ENCODE results near the gene SCGB3A2. TPM values are rescaled to one million over a fixed set of nuclear protein-coding genes. Genes with fewer than 3 reads are reported as not detected.
"Not testable (repeated sequence)": the region's sequence is repeated elsewhere in the genome, so short reads cannot be mapped to it uniquely, and the experiment has no call there.

Gene SCGB3A2
- total RNA-seq, 4 donors from 2014 or later = not detected

GRCh38 chr5:147863454-147864158 is 14.9 kb upstream of the SCGB3A2 start:
- Histone ChIP-seq H3K4me3 (no peak overlapping the region), H3K27ac (no peak overlapping the region), H3K9me3 (no peaks in the 10 kb centered on the region), H3K27me3 (no peaks in the 10 kb centered on the region), H3K4me1 (peaks cover 0 to 6% (median 0%) of the 10 kb centered on the region in 4 donors), H3K36me3 (no peaks in the 10 kb centered on the region)
- DNase-seq = no peak
- TF ChIP-seq CTCF (IDR thresholded peaks at IDR 0.05) = no peak
- no peak for TF ChIP-seq POLR2A (IDR thresholded peaks at IDR 0.05)

GRCh38 chr5:147869112-147869511 is 9.4 kb upstream of the SCGB3A2 start:
- DNase-seq = no peak

DNA sequence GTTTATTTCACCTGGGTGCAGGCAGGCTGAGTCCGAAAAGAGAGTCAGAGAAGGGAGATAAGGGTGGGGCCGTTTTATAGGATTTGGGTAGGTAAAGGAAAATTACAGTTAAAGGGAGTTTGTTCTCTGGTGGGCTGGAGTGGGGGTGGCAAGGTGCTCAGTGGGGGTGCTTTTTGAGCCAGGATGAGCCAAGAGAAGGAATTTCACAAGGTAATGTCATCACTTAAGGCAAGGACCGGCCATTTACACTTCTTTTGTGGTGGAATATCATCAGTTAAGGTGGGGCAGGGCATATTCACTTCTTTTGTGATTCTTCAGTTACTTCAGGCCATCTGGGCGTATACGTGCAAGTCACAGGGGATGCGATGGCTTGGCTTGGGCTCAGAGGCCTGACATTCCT is 8.6 kb upstream of the SCGB3A2 start:
- not testable (repeated sequence) for H3K27ac ChIP-seq, DNase-seq, H3K9me3 ChIP-seq, H3K36me3 ChIP-seq, H3K4me1 ChIP-seq, H3K4me3 ChIP-seq, H3K27me3 ChIP-seq

More at GRCh38 chr5:147869112-147869511, 9.4 kb upstream of the SCGB3A2 start:
- Histone ChIP-seq H3K4me3 (no peak overlapping the region), H3K27ac (no peak overlapping the region), H3K27me3 (no peaks in the 10 kb centered on the region), H3K9me3 (no peaks in the 10 kb centered on the region), H3K4me1 (no peaks in the 10 kb centered on the region), H3K36me3 (no peaks in the 10 kb centered on the region)
- no peak for TF ChIP-seq POLR2A (IDR thresholded peaks at IDR 0.05)

DNA sequence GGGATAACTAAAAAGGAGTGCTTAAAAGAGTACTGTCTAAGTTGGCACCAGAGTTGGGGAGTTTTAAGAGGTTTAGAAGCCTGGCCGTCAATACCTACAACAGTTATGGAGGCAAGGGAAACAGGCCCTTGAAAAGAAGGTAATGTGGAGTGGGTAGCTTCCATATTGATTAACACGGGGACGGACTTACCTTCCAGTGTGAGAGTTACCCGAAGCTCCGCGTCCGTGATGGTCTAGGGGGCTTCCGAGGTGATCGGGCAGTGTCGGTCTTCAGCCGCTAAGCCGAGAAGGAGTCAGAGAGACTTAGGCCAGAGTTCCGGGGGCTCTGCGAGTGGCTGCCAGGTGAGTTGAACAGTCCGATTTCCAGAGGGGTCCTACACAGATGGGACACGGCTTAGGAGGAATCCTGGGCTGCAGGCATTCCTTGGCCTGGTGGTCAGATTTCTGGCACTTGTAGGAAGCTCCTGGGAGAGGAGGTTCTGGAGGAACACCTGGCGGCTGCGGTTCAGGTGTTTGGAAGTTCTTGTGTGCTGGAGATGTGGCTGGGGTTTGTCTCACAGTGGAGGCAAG is 6.4 kb upstream of the SCGB3A2 start:
- not testable (repeated sequence) for H3K4me1 ChIP-seq, DNase-seq, H3K27me3 ChIP-seq, H3K36me3 ChIP-seq, H3K27ac ChIP-seq, H3K4me3 ChIP-seq, H3K9me3 ChIP-seq

DNA sequence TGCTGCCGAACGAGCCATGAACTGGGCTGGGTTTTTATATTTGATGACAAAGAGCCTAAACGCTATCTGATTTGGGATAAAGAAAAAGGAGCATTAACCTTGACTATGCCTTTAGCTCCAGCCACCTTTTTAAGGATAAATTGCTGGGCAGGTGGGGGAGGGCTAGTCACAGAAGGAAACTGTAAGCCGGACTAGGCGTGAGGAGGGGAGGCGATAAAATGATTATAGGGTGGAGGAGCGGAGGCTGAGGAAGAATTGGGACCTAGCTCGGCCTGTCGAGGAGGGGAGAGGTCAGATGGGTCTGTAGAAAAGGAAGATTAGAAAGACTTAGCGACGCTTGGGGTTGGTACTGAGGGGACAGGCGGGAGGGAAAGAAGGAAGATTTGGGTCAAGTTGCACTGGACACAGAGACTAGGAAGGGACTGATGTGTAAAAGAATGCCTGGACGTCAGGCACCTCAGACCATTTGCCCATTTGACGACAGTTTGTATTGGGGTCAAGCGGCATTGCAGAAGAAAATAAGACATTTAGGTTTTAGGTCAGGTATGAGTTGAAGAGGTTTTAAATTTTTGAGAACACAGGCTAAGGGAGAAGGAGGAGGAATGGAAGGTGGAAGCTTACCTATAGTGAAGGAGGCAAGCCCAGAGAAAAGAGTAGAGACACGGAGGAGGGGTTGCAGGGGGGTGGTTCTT is 5.6 kb upstream of the SCGB3A2 start:
- H3K27ac ChIP-seq, DNase-seq, H3K9me3 ChIP-seq, H3K36me3 ChIP-seq, H3K4me1 ChIP-seq, H3K4me3 ChIP-seq, H3K27me3 ChIP-seq: not testable (repeated sequence)

DNA sequence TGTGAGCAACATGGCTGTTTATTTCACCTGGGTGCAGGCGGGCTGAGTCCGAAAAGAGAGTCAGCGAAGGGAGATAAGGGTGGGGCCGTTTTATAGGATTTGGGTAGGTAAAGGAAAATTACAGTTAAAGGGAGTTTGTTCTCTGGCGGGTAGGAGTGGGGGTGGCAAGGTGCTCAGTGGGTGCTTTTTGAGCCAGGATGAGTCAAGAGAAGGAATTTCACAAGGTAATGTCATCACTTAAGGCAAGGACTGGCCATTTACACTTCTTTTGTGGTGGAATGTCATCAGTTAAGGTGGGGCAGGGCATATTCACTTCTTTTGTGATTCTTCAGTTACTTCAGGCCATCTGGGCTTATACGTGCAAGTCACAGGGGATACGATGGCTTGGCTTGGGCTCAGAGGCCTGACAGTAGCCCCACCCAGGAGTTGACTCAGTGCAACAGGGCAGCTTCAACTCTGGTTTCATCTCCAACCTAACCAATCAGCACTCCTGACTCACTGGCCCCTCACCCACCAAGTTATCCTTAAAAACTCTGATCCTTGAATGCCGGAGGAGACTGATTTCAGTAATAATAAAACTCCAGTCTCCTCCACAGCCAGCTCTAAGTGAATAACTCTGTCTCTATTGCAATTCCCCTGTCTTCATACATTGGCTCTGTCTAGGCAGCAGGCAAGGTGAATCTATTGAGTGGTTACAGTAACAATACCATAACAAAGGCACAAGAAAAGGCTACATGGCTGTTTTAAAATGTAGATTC is 4.2 kb upstream of the SCGB3A2 start:
- not testable (repeated sequence) for H3K9me3 ChIP-seq, H3K36me3 ChIP-seq, DNase-seq, H3K27me3 ChIP-seq, H3K4me1 ChIP-seq, H3K27ac ChIP-seq, H3K4me3 ChIP-seq

DNA sequence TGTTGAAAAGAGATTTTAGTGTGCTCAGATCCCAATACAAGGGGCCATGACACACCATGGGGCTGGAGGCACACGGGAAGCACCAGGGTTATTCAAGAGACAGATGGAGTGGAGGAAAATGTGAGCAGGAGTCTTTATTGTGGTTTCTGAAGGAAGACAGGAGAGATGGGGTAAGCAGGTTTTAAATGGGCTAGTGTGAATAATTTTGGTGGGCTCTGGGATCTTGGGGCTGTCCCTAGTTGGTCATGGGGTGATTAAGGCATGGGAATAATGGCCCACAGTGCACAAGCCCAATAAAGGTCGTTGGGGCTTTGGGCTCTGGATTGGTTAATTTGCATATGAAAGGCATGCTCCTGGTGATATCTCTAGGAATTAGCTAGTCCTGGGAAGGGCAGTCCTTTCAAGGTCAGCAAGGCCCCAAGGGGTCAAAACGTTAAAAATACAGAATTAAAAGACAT is 3.6 kb upstream of the SCGB3A2 start:
- no peaks in the 10 kb centered on the region for H3K4me1 ChIP-seq
- H3K27me3 ChIP-seq = no peaks in the 10 kb centered on the region
- no peak for DNase-seq
- H3K36me3 ChIP-seq = no peaks in the 10 kb centered on the region
- H3K27ac ChIP-seq = no peak overlapping the region
- H3K9me3 ChIP-seq = no peaks in the 10 kb centered on the region
- no peak overlapping the region for H3K4me3 ChIP-seq
- TF ChIP-seq POLR2A (IDR thresholded peaks at IDR 0.05) (no peak), CTCF (IDR thresholded peaks at IDR 0.05) (no peak)

DNA sequence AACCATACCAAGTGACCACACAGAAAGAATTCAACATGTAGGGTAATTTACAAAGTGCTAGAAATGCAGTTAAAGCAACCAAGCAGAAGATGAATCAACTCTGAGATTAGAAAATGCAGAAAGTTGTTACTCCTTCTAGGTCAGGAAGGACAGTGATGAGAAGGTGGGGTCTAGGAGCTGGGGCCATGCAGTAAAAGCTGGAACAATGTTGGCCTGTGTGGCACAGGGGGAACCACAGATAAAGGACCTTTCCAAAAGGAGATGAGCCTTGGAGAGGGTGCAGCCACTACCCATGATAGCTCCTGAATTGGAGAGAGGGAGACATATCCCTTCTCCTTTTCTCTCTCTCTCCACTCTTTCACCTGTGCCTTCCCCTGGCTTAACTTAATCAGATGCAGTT is 2.4 kb upstream of the SCGB3A2 start:
- no peaks in the 10 kb centered on the region for H3K36me3 ChIP-seq
- no peaks in the 10 kb centered on the region for H3K9me3 ChIP-seq
- TF ChIP-seq CTCF (IDR thresholded peaks at IDR 0.05) (no peak), POLR2A (IDR thresholded peaks at IDR 0.05) (no peak)
- H3K27ac ChIP-seq = no peak overlapping the region
- no peaks in the 10 kb centered on the region for H3K27me3 ChIP-seq
- no peaks in the 10 kb centered on the region for H3K4me1 ChIP-seq
- H3K4me3 ChIP-seq = no peak overlapping the region
- DNase-seq = no peak

Measured in Peyer's patch (tissue), 4 donors.